Measurements from ENCODE around the gene FAM43B.

FAM43B gene

GRCh38 chr1:20552728-20553445 lies 514 bp downstream of the FAM43B start:
- no peaks in the 10 kb centered on the region for H4K20me1 ChIP-seq (ENCODE audit: insufficient read depth, low read length)
- H3K4me2 ChIP-seq (ENCODE audit: low read length), result no peak overlapping the region
- H3K4me1 ChIP-seq (ENCODE audit: low read length), result no peaks in the 10 kb centered on the region
- H3K36me3 ChIP-seq (replicated peaks; ENCODE audit: low read depth, low read length), result no peaks in the 10 kb centered on the region
- H3K27ac ChIP-seq (ENCODE audit: low read length), result no peak overlapping the region
- TF ChIP-seq EZH2phosphoT487 (IDR thresholded peaks at IDR 0.05; ENCODE audit: low read depth) (no peak), CTCF (IDR thresholded peaks at IDR 0.05; ENCODE audit: low read depth, low read length) (no peak)
- no peak overlapping the region for H3K4me3 ChIP-seq (ENCODE audit: low read length)
- no peak overlapping the region for H3K9ac ChIP-seq (ENCODE audit: low read length)
- H3K9me3 ChIP-seq (ENCODE audit: insufficient read depth, low read length), result no peaks in the 10 kb centered on the region
- H2AFZ ChIP-seq (ENCODE audit: low read depth, low read length), result no peak overlapping the region
- H3K27me3 ChIP-seq (ENCODE audit: low read depth, low read length), result no peaks in the 10 kb centered on the region
- H3K79me2 ChIP-seq (ENCODE audit: low read length), result no peaks in the 10 kb centered on the region

GRCh38 chr1:20555025-20555757 lies 2.8 kb downstream of the FAM43B start:
- no peak overlapping the region for H3K4me2 ChIP-seq (ENCODE audit: low read length)
- H3K79me2 ChIP-seq (ENCODE audit: low read length), result no peaks in the 10 kb centered on the region
- no peak overlapping the region for H3K9ac ChIP-seq (ENCODE audit: low read length)
- no peaks in the 10 kb centered on the region for H3K9me3 ChIP-seq (ENCODE audit: insufficient read depth, low read length)
- no peaks in the 10 kb centered on the region for H4K20me1 ChIP-seq (ENCODE audit: insufficient read depth, low read length)
- H3K4me3 ChIP-seq (ENCODE audit: low read length), result no peak overlapping the region
- no peak overlapping the region for H3K27ac ChIP-seq (ENCODE audit: low read length)
- H2AFZ ChIP-seq (ENCODE audit: low read depth, low read length), result no peak overlapping the region
- H3K36me3 ChIP-seq (replicated peaks; ENCODE audit: low read depth, low read length), result no peaks in the 10 kb centered on the region
- H3K27me3 ChIP-seq (ENCODE audit: low read depth, low read length), result no peaks in the 10 kb centered on the region
- no peaks in the 10 kb centered on the region for H3K4me1 ChIP-seq (ENCODE audit: low read length)
- TF ChIP-seq EZH2phosphoT487 (IDR thresholded peaks at IDR 0.05; ENCODE audit: low read depth) (no peak), CTCF (IDR thresholded peaks at IDR 0.05; ENCODE audit: low read depth, low read length) (no peak)

DNA sequence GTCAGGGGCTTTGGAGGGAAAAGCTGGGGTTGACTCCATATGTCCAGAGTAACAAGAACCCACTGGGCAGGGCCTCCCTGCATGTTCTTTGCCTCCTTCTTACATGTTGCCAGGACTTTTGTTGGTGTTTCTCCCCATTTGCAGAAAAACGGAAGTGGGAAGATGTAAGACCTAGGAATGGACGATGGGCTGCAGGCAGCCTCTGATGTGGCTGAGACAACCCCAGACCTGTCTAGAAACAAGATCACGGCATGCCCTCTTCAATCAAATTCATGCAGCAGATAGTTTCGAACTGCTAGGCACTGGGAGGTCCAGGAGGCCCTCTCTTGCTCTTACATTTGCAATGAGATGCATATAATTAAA lies 3.4 kb downstream of the FAM43B start:
- Histone ChIP-seq H3K36me3 (replicated peaks; ENCODE audit: low read depth, low read length) (no peaks in the 10 kb centered on the region), H3K4me3 (ENCODE audit: low read length) (no peak overlapping the region), H3K79me2 (ENCODE audit: low read length) (no peaks in the 10 kb centered on the region), H3K4me1 (ENCODE audit: low read length) (no peaks in the 10 kb centered on the region), H3K27ac (ENCODE audit: low read length) (no peak overlapping the region), H3K27me3 (ENCODE audit: low read depth, low read length) (no peaks in the 10 kb centered on the region), H3K9me3 (ENCODE audit: insufficient read depth, low read length) (no peaks in the 10 kb centered on the region), H4K20me1 (ENCODE audit: insufficient read depth, low read length) (no peaks in the 10 kb centered on the region), H2AFZ (ENCODE audit: low read depth, low read length) (no peak overlapping the region), H3K4me2 (ENCODE audit: low read length) (no peak overlapping the region), H3K9ac (ENCODE audit: low read length) (no peak overlapping the region)
- TF ChIP-seq EZH2phosphoT487 (IDR thresholded peaks at IDR 0.05; ENCODE audit: low read depth), result no peak
- TF ChIP-seq CTCF (IDR thresholded peaks at IDR 0.05; ENCODE audit: low read depth, low read length), result no peak

DNA sequence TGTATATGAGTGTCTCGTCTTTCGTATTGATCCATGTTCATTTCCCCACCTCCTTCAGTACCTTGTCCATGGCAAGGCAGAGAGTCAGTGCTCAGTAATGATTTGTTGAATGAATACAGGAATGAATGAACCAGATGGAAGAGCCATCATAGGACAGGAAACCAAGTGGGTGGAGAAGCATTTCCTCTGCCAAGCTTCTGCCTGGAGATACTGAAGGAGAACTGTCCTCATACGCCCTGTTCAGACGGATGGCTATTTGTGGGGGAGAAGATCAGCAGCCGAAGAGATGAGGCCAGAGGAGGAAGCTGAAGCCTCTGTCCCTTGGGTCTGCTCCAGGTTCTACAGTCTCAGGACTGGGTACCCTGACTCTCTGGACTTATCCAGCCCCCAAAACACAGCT lies 5.8 kb downstream of the FAM43B start:
- Histone ChIP-seq H3K27me3 (ENCODE audit: low read depth, low read length) (no peaks in the 10 kb centered on the region), H3K27ac (ENCODE audit: low read length) (no peak overlapping the region), H3K4me3 (ENCODE audit: low read length) (no peak overlapping the region), H3K36me3 (replicated peaks; ENCODE audit: low read depth, low read length) (no peaks in the 10 kb centered on the region), H3K9ac (ENCODE audit: low read length) (no peak overlapping the region), H3K9me3 (ENCODE audit: insufficient read depth, low read length) (no peaks in the 10 kb centered on the region), H4K20me1 (ENCODE audit: insufficient read depth, low read length) (no peaks in the 10 kb centered on the region), H2AFZ (ENCODE audit: low read depth, low read length) (no peak overlapping the region), H3K79me2 (ENCODE audit: low read length) (no peaks in the 10 kb centered on the region), H3K4me2 (ENCODE audit: low read length) (no peak overlapping the region), H3K4me1 (ENCODE audit: low read length) (no peaks in the 10 kb centered on the region)
- TF ChIP-seq EZH2phosphoT487 (IDR thresholded peaks at IDR 0.05; ENCODE audit: low read depth), result no peak
- TF ChIP-seq CTCF (IDR thresholded peaks at IDR 0.05; ENCODE audit: low read depth, low read length), result no peak
